HEK293T (cell line): Measurements from ENCODE around the gene ZNF282.
A peak's percentile ranks its signal among the peaks of the same experiment; 100 is the strongest.

Experiments
- ELF4 ChIP-seq: fragments of 450-650 bp; IDR thresholded peaks from 2 replicates; pipeline ENCODE4 v1.6.1; 2017; ENCODE audit warnings: antibody characterized with exemption
- FOXA1 ChIP-seq: fragments of 450-650 bp; IDR thresholded peaks from 2 replicates; pipeline ENCODE4 v1.6.1; 2016; ENCODE audit warnings: mild to moderate bottlenecking
- FOXM1 ChIP-seq: fragments of 450-650 bp; IDR thresholded peaks from 2 replicates; pipeline ENCODE4 v1.6.1; 2017; ENCODE audit warnings: mild to moderate bottlenecking, borderline replicate concordance
- L3MBTL2 ChIP-seq: fragments of 450-650 bp; conservative IDR thresholded peaks from 2 replicates; pipeline ENCODE4 v1.6.1; 2016; ENCODE audit warnings: mild to moderate bottlenecking
- PKNOX1 ChIP-seq: fragments of 450-650 bp; IDR thresholded peaks from 2 replicates; pipeline ENCODE4 v1.6.1; 2016

- TF ChIP-seq PKNOX1 (no peak), ELF4 (peak; percentile 13; the same call in 1 of the 2 replicates), FOXM1 (no peak), FOXA1 (no peak), L3MBTL2 (no peak)
Measured at GRCh38 chr7:149229526-149229925, 34.2 kb downstream of the ZNF282 start.
